Sciatic nerve (tissue), 2 donors: Measurements from ENCODE around the gene ITGBL1. TPM values are rescaled to one million over a fixed set of nuclear protein-coding genes. Genes with fewer than 3 reads are reported as not detected.
A peak's percentile ranks its signal among the peaks of the same experiment; 100 is the strongest.

ENCODE experiments used
- ATAC-seq: fragments of 200-7000 bp; cut with Tn5 transposase; one replicate; pipeline ENCODE4 v1.9.1; 2020; ENCODE audit warnings: mild to moderate bottlenecking, moderate library complexity
- DNase-seq: peaks from one replicate; pipeline ENCODE4 v3.0.0-alpha.2; 2020; ENCODE audit warnings: low spot score
- intact Hi-C: fragments of 100-400 bp; cut with DNase I; formaldehyde crosslinking; loops from one replicate; pipeline ENCODE4 v1.14.2; 2022
- total RNA-seq: library from RNA; stranded (reverse); fragmentation: NEBNext Ultra II Directional; extraction: Animal tissue kit (Norgen Biotek cat#: 25700); gene quantifications from one replicate; pipeline ENCODE4 v1.2.1, GENCODE V29; 2021
- donor health status: DM: no; HTN: no; CAD: no.
- donor health status: DM: no; HTN: no; CAD: no.

Gene ITGBL1
- total RNA-seq, 1 donor from 2014 or later, result 74.1 TPM

GRCh38 chr13:101708115-101708514 lies 255.6 kb downstream of the ITGBL1 start:
- DNase-seq (no peak), ATAC-seq (no peak)
- intact Hi-C loops, result no loop called here

- ATAC-seq (no peak), DNase-seq (no peak)
- intact Hi-C loops, result no loop called here
These were observed 257.5 kb downstream of the ITGBL1 start for GRCh38 chr13:101709952-101710351.

- DNase-seq, result no peak
- intact Hi-C loops, result no loop called here
- ATAC-seq, result peak; percentile 73
These were observed 259.0 kb downstream of the ITGBL1 start for GRCh38 chr13:101711307-101712025.

- ATAC-seq (peak; percentile 74), DNase-seq (no peak)
- intact Hi-C loops, result no loop called here
These were observed 259.5 kb downstream of the ITGBL1 start for GRCh38 chr13:101712026-101712348.

- ATAC-seq (no peak), DNase-seq (no peak)
- intact Hi-C loops, result no loop called here
These were observed 261.7 kb downstream of the ITGBL1 start for GRCh38 chr13:101714195-101714594.

GRCh38 chr13:101717353-101717752 lies 264.9 kb downstream of the ITGBL1 start:
- DNase-seq (no peak), ATAC-seq (no peak)
- intact Hi-C loops, result no loop called here

- ATAC-seq, result no peak
These were observed 266.0 kb downstream of the ITGBL1 start for GRCh38 chr13:101718496-101718895.

GRCh38 chr13:101726681-101727080 lies 274.2 kb downstream of the ITGBL1 start:
- ATAC-seq (no peak), DNase-seq (no peak)
- intact Hi-C loops, result no loop called here

More at GRCh38 chr13:101718496-101718895, 266.0 kb downstream of the ITGBL1 start:
- intact Hi-C loops, result no loop called here
- DNase-seq, result no peak

GRCh38 chr13:101727118-101727517 lies 274.6 kb downstream of the ITGBL1 start:
- intact Hi-C loops, result no loop called here
- DNase-seq (no peak), ATAC-seq (no peak)

GRCh38 chr13:101728021-101728420 lies 275.5 kb downstream of the ITGBL1 start:
- intact Hi-C loops, result no loop called here
- DNase-seq (no peak), ATAC-seq (no peak)

- DNase-seq (no peak), ATAC-seq (no peak)
- intact Hi-C loops, result no loop called here
These were observed 276.1 kb downstream of the ITGBL1 start for GRCh38 chr13:101728615-101729014.

GRCh38 chr13:101730420-101731000 lies 278.0 kb downstream of the ITGBL1 start:
- intact Hi-C loops, result no loop called here
- DNase-seq, result no peak
- ATAC-seq, result no peak

GRCh38 chr13:101736566-101736965 lies 284.1 kb downstream of the ITGBL1 start:
- DNase-seq (no peak), ATAC-seq (no peak)
- intact Hi-C loops, result no loop called here

- ATAC-seq (no peak), DNase-seq (no peak)
- intact Hi-C loops, result no loop called here
These were observed 285.9 kb downstream of the ITGBL1 start for GRCh38 chr13:101738336-101738735.

- no peak for ATAC-seq
- intact Hi-C loops, result no loop called here
- DNase-seq, result no peak
These were observed 287.1 kb downstream of the ITGBL1 start for GRCh38 chr13:101739382-101740178.

- DNase-seq (no peak), ATAC-seq (no peak)
- intact Hi-C loops, result no loop called here
These were observed 294.0 kb downstream of the ITGBL1 start for GRCh38 chr13:101746513-101746912.

- no peak for DNase-seq
- ATAC-seq, result no peak
- intact Hi-C loops, result no loop called here
These were observed 294.6 kb downstream of the ITGBL1 start for GRCh38 chr13:101747039-101747438.

GRCh38 chr13:101749584-101749983 lies 297.1 kb downstream of the ITGBL1 start:
- no peak for DNase-seq
- ATAC-seq, result no peak
- intact Hi-C loops, result no loop called here

- DNase-seq (no peak), ATAC-seq (no peak)
- intact Hi-C loops, result loop anchor here (10.0 kb wide), 1 partner anchor 597 kb away; no protein-coding TSS in a partner anchor
These were observed 299.0 kb downstream of the ITGBL1 start for GRCh38 chr13:101751488-101751887.

GRCh38 chr13:101752432-101752831 lies 300.0 kb downstream of the ITGBL1 start:
- intact Hi-C loops, result loop anchor here (10.0 kb wide), 1 partner anchor 598 kb away; no protein-coding TSS in a partner anchor
- DNase-seq (no peak), ATAC-seq (no peak)
